OCI-LY1 (cell line): ENCODE measurements around the gene IRX2.

Experiments
- H2AFZ ChIP-seq: fragments of 200-600 bp; sonication (generic), shearing (Covaris generic); 2 replicates; pipeline ENCODE4 v1.6.0; 2014; ENCODE audit warnings: antibody characterized with exemption, mild to moderate bottlenecking, low read length
- H3F3A ChIP-seq: fragments of 200-600 bp; sonication (generic), shearing (Covaris generic); 2 replicates; pipeline ENCODE4 v1.6.0; 2014; ENCODE audit warnings: mild to moderate bottlenecking, antibody characterized with exemption, low read length, moderate library complexity; ENCODE audit not compliant: insufficient read depth
- H3K27ac ChIP-seq: fragments of 200-600 bp; sonication (generic); 2 replicates; pipeline ENCODE4 v1.5.1; 2014; ENCODE audit warnings: low read length, mixed run types, mild to moderate bottlenecking, low read depth; ENCODE audit not compliant: poor library complexity, severe bottlenecking
- H3K27me3 ChIP-seq: fragments of 200-600 bp; sonication (generic); 2 replicates; pipeline ENCODE4 v1.6.0; 2014; ENCODE audit warnings: antibody characterized with exemption, mild to moderate bottlenecking, low read length, moderate library complexity; ENCODE audit not compliant: insufficient read depth
- H3K36me3 ChIP-seq: fragments of 200-600 bp; sonication (generic); 2 replicates; pipeline ENCODE4 v1.6.1; 2014; ENCODE audit warnings: mild to moderate bottlenecking, antibody characterized with exemption, low read length, moderate library complexity, mixed read lengths; ENCODE audit not compliant: insufficient read depth
- H3K4me1 ChIP-seq: fragments of 200-600 bp; sonication (generic); 2 replicates; pipeline ENCODE4 v1.5.1; 2014; ENCODE audit warnings: mild to moderate bottlenecking, low read length, moderate library complexity; ENCODE audit not compliant: insufficient read depth, severe bottlenecking
- H3K4me2 ChIP-seq: fragments of 200-600 bp; sonication (generic), shearing (Covaris generic); 2 replicates; pipeline ENCODE4 v1.6.1; 2014; ENCODE audit warnings: low read length
- H3K4me3 ChIP-seq: fragments of 200-600 bp; sonication (generic); 2 replicates; pipeline ENCODE4 v1.5.1; 2014; ENCODE audit warnings: low read length, low read depth, mild to moderate bottlenecking, mixed read lengths; ENCODE audit not compliant: poor library complexity, severe bottlenecking
- H3K79me2 ChIP-seq: fragments of 200-600 bp; shearing (Covaris generic); 2 replicates; pipeline ENCODE4 v1.6.1; 2016; ENCODE audit warnings: mixed run types, low read length, mixed read lengths; ENCODE audit not compliant: insufficient read depth
- H3K9ac ChIP-seq: fragments of 200-600 bp; sonication (generic), shearing (Covaris generic); 2 replicates; pipeline ENCODE4 v1.6.1; 2014; ENCODE audit warnings: mild to moderate bottlenecking, low read length, mixed read lengths
- H3K9me2 ChIP-seq: fragments of 200-600 bp; sonication (generic), shearing (Covaris generic); 2 replicates; pipeline ENCODE4 v1.6.1; 2014; ENCODE audit warnings: low read depth, mild to moderate bottlenecking, low read length, mixed read lengths
- H3K9me3 ChIP-seq: fragments of 200-600 bp; shearing (Covaris generic); 2 replicates; pipeline ENCODE4 v1.6.1; 2014; ENCODE audit warnings: low read length, mixed read lengths
- H4K20me1 ChIP-seq: fragments of 200-600 bp; sonication (generic), shearing (Covaris generic); 2 replicates; pipeline ENCODE4 v1.6.0; 2016; ENCODE audit warnings: mild to moderate bottlenecking, low read length; ENCODE audit not compliant: insufficient read depth
- CTCF ChIP-seq: fragments of 200-600 bp; sonication (generic), shearing (Covaris generic); IDR thresholded peaks from 2 replicates; pipeline ENCODE4 v1.5.1; 2017; ENCODE audit warnings: mild to moderate bottlenecking, antibody characterized with exemption, low read length, moderate library complexity, mixed read lengths
- EZH2 ChIP-seq: fragments of 200-600 bp; sonication (generic), shearing (Covaris generic); IDR thresholded peaks from 2 replicates; pipeline ENCODE4 v1.8.0; 2017; ENCODE audit warnings: borderline replicate concordance, mixed run types, mild to moderate bottlenecking, antibody characterized with exemption, low read length, moderate library complexity, mixed read lengths

IRX2 gene

GRCh38 chr5:2751592-2752021 lies at the start of gene IRX2:
Gene IRX2, minus strand, starts transcription at chr5:2751677. Its CDS starts 264 bp downstream, at chr5:2751413.
- H3F3A ChIP-seq, result no peaks in the 10 kb centered on the region
- H3K4me3 ChIP-seq, result no peak within 1 kb of the TSS
- H3K27ac ChIP-seq, result no peak within 1 kb of the TSS
- H3K27me3 ChIP-seq, result no peaks in the 10 kb centered on the region
- H3K9me2 ChIP-seq, result no peaks in the 10 kb centered on the region
- H3K4me1 ChIP-seq, result no peaks in the 10 kb centered on the region
- no peak within 1 kb of the TSS for H3K4me2 ChIP-seq
- no peak within 1 kb of the TSS for H3K9ac ChIP-seq
- TF ChIP-seq EZH2 (no peak), CTCF (no peak)
- no peaks in the 10 kb centered on the region for H3K36me3 ChIP-seq
- no peak within 1 kb of the TSS for H2AFZ ChIP-seq
- no peaks in the 10 kb centered on the region for H3K9me3 ChIP-seq
- H4K20me1 ChIP-seq, result no peaks in the 10 kb centered on the region
- no peaks in the 10 kb centered on the region for H3K79me2 ChIP-seq

- H3K9me3 ChIP-seq, result no peaks in the 10 kb centered on the region
- H4K20me1 ChIP-seq, result no peaks in the 10 kb centered on the region
- no peaks in the 10 kb centered on the region for H3K9me2 ChIP-seq
- no peaks in the 10 kb centered on the region for H3F3A ChIP-seq
- no peak overlapping the region for H3K27ac ChIP-seq
- no peak for TF ChIP-seq EZH2
- TF ChIP-seq CTCF, result no peak
- no peak overlapping the region for H3K4me3 ChIP-seq
- no peak overlapping the region for H2AFZ ChIP-seq
- H3K9ac ChIP-seq, result no peak overlapping the region
- no peaks in the 10 kb centered on the region for H3K36me3 ChIP-seq
- H3K79me2 ChIP-seq, result no peaks in the 10 kb centered on the region
- no peaks in the 10 kb centered on the region for H3K4me1 ChIP-seq
- H3K27me3 ChIP-seq, result no peaks in the 10 kb centered on the region
- no peak overlapping the region for H3K4me2 ChIP-seq
Observed at GRCh38 chr5:2800035-2800434, 48.6 kb upstream of the IRX2 start.

- H2AFZ ChIP-seq, result no peak overlapping the region
- no peak overlapping the region for H3K9ac ChIP-seq
- no peaks in the 10 kb centered on the region for H3F3A ChIP-seq
- no peaks in the 10 kb centered on the region for H3K36me3 ChIP-seq
- TF ChIP-seq CTCF (no peak), EZH2 (no peak)
- no peaks in the 10 kb centered on the region for H4K20me1 ChIP-seq
- no peak overlapping the region for H3K4me2 ChIP-seq
- no peaks in the 10 kb centered on the region for H3K9me3 ChIP-seq
- no peak overlapping the region for H3K27ac ChIP-seq
- H3K4me1 ChIP-seq, result no peaks in the 10 kb centered on the region
- no peaks in the 10 kb centered on the region for H3K27me3 ChIP-seq
- H3K79me2 ChIP-seq, result no peaks in the 10 kb centered on the region
- no peak overlapping the region for H3K4me3 ChIP-seq
- H3K9me2 ChIP-seq, result no peaks in the 10 kb centered on the region
Observed at GRCh38 chr5:2797981-2798380, 46.5 kb upstream of the IRX2 start.
